GM19351 (cell line): ENCODE data around the gene CCDC43.

Experiments used
- ATAC-seq: cut with Tn5 transposase; IDR thresholded peaks from one replicate; pipeline ENCODE4 v1.9.1; 2021; ENCODE audit warnings: mild to moderate bottlenecking, moderate library complexity; ENCODE audit not compliant: unreplicated experiment

Gene CCDC43

GRCh38 chr17:44627513-44628242 is 61.9 kb downstream of the CCDC43 start:
- no peak for ATAC-seq
